Ramos (cell line): ENCODE data around the gene PPT2.
"Not testable (repeated sequence)": the region's sequence is repeated elsewhere in the genome, so short reads cannot be mapped to it uniquely, and the experiment has no call there.

Source experiments
- in situ Hi-C: fragments of 300-500 bp; cut with MboI; formaldehyde crosslinking; loops from one replicate; pipeline ENCODE4 v1.14.3; 2022; ENCODE audit warnings: low sequenced_read_pairs; ENCODE audit not compliant: unreplicated experiment

PPT2 gene

DNA sequence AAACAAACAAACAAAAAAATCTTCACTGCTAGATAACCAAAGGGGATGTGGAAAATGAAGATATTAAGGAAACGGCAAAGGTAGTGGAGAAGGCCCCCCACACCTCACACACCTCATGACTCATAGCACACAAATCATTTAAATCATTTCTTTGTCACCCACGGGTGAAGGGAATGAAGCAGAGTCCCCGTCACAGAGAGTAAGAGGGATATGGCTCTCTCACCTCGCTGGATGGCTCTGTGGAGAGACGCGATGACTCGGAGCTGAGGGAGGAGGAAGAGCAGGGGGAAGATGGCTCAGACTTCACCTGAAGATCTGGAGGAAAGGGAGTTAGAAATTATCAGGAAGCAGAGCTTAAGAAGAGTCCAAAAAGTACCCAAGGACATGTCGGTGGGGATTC, 27.1 kb upstream of the PPT2 start:
- in situ Hi-C loops: no loop called here

DNA sequence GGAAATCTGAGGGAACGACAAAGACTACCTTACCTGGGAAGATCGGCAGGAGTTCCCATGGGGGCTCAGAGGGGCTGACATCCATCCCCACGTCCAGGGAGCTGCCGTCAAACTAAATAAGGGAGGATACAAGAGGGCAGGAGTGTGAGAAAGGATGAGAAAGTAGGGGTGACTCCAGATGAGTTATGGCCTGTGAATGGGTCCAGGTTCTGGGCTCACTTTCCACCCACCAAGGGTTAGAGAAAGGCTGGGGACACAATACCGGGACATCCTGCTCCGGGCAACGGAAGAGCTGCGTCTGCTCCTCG, 26.6 kb upstream of the PPT2 start:
- in situ Hi-C loops: no loop called here

DNA sequence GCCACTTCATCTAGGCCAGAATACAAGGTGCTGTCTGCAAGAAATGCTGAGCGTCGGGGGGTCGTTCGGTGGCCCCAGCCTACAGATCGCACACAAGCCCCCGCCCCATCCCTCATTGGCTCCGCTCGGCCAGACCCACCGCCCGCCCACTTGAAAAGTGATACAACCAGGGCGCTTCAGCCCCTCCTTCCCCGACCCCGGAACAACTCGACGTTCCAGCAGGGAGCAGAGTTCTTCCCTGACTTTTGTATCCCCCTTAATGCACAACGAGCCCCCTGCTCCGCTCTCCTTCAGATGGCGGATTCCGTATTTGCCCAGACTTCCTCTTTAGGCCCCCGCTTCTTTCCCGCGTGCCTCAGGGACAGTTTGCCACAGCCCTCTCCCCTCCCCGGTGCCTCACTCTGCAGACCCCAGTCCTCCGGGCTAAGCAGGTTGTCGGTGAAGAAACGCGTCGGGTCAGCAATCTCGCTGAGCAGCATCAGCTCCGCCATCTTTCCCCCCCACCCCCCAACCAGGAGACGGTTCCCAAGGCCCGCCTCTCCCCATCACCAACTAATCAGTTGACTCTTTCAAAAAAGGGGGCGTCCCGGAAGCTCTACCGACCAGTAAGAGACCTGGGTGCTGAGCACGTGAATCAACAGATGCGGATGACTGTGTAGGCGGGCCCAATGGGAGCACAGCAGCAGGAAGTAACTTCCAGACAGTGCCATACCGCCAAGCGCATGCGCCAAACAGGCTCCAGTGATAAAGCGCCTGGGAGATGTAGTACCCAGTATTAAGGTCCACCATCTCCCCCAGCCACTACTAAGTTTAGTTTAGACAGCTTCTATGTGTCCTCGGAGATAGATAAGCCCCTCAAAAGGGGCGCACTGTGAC, 26.0 kb upstream of the PPT2 start, which contains the start of gene ATF6B:
Gene ATF6B, minus strand, starts transcription at position 530 of the 876 bp plus-strand sequence. Its CDS starts 39 bp downstream, at position 491.
- in situ Hi-C loops: no loop called here

DNA sequence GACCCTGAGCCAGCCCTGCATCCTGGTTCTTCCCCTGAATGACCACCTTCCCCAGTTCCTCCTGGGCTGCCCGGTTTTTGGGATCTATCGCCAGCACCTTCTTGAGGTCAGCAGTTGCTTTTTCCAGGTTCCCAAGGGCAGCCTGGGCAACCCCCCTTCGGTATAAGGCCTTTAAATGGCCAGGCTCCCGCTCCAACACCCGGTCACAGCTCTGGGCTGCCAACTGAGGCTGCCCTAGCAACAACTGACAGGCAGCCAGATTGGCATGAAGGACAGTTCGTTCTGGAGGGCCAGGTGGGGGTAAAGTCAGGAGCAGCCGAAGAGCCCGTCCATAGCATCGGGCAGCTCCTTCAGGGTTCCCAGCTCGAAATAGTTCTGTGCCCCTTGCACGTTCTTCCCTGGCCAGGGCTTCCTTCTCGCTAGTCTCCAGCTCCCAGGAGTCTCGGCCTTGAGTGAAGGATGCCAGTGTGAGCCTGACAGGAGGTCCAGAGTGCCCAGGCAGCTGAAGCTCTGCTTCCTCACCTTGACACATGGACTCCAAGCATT, 25.1 kb upstream of the PPT2 start:
- in situ Hi-C loops: no loop called here

DNA sequence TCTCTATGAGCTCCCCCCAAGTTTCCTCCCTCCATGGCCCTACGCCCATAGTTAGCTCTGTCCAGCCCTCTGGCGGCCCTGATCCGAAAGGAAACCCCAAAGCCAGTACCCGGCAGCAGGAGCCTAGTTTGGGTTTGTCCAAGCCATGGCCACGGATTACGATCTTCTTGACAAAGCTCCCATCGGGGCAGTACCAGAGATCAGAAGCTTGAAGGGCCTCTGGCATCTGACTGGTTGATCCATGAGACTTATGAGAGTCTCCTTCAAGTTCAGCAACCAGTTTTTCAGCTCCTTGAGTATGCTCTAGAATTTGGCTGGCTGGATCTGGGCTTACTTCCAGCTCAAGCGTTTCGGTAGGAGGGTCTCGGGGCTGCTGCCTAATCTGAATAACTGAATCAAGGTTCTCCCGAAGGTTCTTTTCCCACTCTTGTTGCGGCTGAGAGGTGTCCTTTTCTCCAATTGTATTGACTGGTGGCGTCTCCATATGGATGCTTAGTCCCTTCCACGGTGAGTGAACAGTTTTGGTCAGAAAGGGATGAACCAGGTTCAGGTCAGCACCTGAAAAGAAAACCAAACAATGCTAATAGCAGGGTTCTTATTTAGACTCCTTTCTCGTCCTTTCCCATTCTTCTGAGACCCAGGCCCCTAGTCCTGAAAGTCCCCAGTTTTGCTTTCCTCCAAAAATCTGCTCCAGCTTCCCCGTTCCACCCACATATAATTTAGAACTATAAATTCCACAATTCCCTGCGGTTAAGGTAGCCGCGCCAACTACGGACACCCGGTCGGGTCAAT, 24.4 kb upstream of the PPT2 start:
- in situ Hi-C loops: no loop called here

DNA sequence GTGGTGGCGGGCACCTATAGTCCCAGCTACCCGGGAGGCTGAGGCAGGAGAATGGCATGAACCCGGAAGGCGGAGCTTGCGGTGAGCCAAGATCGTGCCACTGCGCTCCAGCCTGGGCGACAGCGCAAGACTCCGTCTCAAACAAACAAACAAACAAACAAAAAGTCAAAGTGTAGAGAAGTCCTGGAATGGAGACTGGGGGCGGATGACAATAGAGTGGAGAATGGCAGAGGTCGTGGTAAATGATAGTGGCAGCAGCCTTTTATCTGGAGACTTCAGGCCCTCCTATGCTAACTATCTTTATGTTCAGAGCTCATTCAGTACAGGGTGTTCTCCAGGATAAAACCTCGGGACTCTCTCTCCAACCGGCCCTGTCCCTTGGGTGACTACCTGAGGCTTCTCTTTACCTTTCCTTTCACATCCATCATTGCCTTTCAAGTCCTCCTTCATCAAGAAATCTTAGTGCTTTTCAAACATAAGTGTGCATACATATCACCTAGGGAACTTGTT, 22.4 kb upstream of the PPT2 start:
- in situ Hi-C loops: no loop called here

DNA sequence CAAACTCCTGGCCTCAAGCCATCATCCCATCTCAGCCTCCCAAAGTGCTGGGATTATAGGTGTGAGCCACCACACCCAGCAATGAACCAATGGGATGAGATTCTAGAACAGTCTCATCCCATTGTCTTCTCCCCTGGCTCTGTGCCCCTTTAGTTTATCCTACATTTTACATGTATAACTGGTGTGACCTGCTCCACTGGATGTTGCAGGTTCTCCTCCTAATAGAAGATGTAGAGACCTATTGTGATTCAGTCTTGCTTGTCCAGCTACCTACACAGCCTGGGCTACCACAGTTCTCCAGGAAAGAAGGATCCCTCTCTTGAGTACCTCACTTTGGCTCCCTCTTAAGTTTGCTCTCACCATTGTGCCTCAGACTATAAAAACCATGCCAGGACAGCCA, 21.8 kb upstream of the PPT2 start:
- in situ Hi-C loops: no loop called here

DNA sequence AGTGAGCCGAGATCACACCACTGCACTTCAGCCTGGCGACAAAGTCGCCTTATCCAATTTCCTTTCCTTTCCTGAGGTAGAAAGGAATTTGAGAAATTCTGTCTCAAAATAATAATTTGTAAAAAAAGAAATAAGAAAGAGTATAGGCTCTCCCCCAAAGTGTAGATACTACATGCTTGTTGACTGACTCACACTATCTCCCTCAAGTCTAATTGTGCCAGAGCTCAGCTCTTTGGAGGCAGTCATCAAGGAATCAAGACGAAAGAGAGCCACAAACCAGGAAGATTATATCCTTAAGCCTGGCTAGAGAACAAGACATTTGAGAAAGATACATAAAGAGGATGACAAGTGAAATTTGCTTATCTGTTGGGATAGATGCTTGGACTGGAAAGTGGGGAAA, 20.2 kb upstream of the PPT2 start:
- in situ Hi-C loops: no loop called here

DNA sequence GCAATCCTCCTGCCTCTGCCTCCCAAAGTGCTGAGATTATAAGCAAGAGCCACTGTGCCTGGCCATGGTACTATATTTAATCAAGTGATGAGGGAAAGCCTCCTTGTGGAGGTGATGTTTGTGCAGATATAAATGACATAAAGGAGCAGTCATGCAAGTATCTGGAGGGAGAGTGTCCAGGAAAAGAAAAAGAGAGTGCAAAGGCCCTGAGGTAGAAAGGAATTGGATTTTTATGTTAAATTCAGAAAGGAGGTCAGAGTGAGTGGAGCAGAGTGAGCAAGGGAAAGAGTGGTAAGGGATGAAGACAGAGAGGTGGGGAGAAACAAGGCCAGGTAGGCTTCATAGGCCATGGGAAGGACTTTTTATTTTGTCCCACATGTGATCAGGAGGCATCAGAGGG, 16.5 kb upstream of the PPT2 start:
- in situ Hi-C loops: no loop called here

DNA sequence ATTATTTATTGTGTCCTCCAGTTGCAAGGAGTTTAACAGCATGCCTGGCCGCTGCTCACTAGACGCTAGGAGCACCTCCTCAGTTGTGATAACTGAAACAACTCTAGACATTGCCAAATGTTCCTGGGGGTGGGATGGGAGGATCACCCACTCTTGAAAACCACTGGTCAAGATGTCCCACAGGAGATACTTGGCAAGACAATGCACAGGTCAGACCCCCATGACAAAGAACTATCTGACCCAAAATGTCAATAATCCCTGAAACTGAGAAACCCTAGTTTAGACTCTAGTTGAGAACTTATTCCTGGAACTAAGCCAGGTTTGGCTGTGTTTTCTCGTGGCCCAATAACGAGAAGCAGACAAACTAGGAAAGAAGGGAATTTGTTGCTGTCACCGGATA, 14.4 kb upstream of the PPT2 start:
- in situ Hi-C loops: no loop called here

DNA sequence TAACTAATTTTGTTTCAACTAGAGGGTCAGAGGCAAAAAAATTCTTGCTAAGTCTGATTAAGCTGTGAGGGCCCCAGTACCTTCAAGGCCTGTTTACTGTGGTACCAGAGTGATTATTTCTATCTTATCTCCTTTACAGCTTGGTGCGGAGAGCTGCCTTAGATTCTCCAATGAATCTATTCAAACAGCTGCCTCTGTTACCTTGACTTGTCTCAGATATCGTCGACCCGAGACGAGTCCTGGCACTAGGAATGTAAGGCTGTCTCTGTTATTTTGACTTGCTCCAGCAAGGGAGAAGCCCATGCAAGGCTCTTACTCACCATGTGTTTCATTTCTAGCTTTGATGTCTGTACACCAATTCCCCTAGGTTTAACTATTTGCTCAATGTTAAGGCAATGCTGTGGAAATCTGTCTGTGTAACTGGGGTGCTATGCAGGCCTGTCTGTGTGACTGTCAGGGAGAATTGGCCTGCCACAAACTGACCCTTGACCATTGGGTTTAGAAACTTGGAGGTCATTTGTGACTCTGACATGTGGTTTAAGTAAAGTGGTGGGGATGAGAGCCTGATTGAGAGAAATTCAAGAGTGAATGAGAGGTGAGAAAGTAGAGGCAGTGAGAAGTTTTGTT, 13.4 kb upstream of the PPT2 start:
- in situ Hi-C loops: no loop called here

DNA sequence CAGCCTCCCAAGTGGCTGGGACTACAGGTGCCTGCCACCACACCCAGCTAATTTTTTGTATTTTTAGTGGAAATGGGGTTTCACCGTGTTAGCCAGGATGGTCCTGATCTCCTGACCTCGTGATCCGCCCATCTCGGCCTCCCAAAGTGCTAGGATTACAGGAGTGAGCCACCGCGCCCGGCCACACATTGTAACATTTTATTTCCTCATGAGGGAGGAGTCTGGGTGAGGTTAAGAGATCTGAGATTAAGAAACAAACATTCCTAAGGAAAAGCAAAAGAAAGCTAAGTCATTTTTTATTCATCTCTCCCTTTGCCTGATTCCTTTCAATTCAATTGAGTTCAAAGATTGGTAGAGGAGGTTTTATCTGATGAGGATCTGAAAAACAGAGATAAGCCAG, 9.7 kb upstream of the PPT2 start:
- in situ Hi-C loops: not testable (repeated sequence)

DNA sequence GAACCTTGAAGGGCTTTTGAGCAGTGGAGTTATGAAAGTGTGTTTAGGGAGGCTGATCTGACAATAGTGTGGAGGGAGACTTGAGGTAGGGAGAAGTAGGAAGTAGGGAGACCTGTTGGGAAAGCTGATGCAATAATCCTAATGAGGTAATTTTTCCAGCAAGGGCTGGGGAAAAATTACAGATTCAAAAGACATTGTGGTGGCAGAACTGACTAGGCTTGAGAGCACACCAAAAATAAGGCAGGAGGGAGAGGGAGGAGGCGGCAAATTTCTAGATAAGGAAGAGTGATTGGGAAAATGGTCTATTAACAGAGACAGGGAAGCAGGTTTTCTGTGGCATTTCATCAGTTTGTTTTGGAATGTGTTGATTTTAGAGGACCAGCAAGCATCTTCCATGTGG, 7.7 kb upstream of the PPT2 start:
- in situ Hi-C loops: no loop called here

DNA sequence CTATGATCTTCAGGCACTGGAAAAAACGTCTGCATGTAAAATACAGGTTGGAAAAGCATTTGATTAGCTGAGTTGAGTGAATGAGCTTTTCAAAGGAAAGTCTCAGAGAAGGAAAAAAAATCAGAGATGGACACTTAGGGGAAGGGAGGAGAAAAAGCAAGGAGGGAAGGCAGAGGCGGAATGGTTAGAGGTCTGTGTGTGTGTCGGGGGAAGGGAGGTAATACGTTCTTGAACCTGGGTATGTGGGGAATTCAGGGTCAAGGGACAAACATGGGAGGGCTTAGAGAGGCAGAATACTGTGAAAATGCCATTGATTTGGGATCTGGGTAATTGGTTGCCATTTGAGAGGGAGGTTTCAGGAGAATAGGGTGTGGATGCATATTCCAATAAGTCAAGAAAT, 7.3 kb upstream of the PPT2 start:
- in situ Hi-C loops: no loop called here

DNA sequence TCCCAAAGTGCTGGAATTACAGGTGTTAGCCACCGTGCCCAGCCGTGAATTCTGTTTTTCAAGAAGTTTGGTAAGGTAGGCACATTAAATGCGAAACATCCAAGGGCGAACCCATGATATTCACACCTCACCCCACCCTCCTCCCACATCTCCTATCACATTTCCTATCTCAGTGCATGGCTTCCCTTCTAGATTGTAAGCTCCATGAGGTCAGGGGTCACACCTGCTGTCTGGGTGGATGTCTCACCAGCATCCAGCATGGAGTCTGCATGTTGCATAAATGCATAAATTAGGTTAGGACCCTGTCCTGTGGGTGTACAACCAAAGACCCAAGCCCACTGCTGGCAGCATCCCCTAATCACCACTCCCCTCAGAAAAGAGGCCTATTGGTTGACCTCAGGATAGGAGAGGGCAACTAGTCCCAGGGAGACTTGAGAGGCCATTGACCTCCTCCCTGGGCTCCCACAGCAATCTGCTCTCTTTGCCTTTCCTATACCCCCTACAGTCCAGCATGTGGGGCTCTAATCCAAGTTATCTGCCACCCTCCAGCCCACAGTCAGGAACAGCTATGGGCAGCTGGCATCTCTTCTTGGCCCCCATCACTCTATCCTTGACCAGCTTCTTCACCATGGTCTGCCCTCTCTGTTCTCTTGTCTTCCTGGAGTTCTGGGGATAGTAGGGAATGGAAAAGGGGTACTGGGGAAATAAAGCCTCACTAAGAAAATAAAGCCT, 6.4 kb upstream of the PPT2 start:
- in situ Hi-C loops: no loop called here

DNA sequence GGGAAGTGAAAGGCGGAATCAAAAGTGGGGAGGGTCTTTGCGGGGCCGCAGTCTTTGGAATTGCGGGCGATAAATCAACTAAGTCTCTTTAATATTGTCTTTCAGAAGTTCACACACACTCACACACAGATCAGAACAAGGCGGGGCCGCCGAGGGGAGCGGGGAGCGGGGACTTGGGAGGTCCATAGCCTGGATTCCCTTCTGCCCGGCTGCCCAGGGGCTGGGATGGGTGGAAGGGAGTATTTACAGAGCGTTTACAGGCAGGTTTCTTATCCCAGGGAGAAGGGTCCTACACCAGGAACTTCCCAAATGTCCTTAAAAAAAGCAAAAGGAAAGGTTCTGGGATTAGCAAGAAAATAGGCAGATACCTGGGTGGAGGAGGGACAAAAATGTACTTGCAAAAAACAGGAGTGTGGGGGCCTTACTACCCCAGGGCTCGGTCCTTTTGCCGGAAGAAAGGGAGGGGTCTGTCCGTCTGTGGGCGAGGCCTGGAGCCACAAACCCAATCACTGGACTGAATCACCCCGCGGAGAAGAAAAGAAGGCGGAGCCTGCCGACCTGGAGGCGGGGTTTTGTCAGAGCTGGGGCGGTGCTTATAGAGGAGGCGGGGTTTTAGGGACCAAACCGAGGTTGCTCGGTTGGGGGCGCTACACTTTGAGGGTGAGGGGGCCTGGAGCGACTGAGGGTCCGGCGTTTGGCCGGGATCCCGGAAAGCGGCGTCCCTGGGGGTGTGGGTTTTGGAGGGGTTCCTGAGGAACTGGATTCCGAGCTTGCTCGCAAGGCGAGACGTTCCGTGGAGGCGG, 5.5 kb upstream of the PPT2 start:
- in situ Hi-C loops: no loop called here

DNA sequence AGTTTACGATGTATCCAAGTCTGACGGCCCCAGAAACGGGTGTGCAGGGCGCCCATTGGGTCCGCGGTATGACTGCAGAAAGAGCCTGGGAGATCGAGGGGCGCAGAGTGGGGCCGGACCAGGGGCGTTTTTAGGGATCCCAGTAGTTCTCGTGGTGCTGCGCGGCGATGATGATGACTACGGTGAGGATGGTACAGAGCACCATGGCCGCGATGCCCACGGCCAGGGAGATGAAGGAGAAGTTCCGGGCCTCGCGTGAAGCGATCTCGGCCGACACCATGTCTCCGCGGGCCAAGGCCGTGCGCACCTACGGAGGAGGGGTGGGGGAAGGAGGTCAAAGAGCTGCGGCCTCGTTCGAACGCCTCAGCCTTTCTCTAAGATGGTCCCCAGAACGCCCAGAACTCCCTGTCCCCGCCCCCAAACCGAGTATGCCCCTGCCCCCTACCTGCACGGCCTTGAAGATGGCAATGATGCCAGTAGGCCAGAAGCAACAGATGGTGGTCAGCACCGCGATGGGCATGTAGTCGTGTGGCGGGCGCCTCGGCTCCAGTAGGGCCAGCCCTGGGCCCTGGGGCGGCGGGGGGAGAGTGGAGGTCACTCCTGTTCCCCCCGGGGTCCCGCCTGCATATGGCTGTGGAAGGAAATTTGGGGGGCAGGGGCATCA, 4.7 kb upstream of the PPT2 start:
- in situ Hi-C loops: no loop called here

DNA sequence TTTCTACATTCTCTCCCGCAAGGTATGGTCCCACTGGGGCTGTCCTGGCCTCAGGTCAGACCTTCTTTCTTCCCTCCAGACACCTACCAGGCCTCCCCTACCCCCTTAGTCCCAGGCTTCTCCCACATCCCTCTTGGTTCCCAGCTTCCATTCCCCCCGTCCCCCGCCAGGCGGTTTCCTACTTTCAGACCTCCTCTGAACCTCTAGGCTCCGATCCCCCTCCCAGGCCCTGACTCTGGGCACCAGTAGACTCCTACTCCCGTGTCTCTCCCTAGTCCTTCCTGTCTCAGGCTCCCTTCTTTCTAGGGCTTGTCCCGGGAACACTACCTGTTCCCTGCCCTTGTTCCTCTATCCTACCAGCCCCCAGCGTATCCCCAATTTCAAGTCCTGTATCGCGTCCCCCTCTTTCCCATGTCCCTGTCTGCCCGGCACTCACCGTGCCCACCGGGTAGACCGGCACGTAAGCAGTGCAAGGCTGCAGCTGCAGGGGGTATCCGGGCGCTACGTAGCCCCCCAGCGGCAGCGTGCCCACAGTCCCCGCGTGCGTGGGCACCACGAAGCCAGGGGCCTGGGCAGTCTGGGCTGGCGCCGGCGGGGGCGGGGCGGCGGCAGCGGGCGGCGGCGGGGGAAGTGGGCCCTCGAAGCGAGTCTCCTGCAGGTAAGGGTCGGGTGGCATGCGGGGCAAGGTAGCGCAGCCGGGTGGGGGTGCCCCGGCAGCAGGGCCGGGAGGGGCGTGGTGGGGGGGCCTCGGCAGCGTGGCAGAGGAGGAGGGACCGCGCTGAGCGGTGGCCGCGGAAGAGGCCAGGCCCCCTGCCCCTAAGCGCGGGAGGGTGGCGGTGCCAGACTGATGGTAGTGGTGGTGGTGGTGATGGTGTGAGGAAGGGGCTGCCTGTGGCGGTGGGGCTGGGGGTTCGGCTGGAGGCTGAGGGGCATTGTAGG, 3.7 kb upstream of the PPT2 start:
- in situ Hi-C loops: no loop called here
